Spleen (tissue), 11 donors: ENCODE data around the gene GOLGA1. TPM values are rescaled to one million over a fixed set of nuclear protein-coding genes. Genes with fewer than 3 reads are reported as not detected.
"Not testable (repeated sequence)": the region's sequence is repeated elsewhere in the genome, so short reads cannot be mapped to it uniquely, and the experiment has no call there.

Experiments
- DNase-seq: peaks from one replicate; pipeline ENCODE4 v3.0.0-alpha.2; 2020
- H3K27ac ChIP-seq, 8 donors: fragments of 200-600 bp; sonication (generic) in 7 of 8; 1 replicate in 4 of 8; 2 replicates in 4 of 8; pipeline versions ENCODE4 v1.5.0 to v1.8.0; 2016 to 2021; ENCODE audit warnings: inconsistent platforms in 4 of 8, mild to moderate bottlenecking in 4 of 8, moderate library complexity in 1 of 8
- H3K27me3 ChIP-seq, 7 donors: fragments of 200-600 bp; sonication (generic) in 6 of 7; replicated peaks in 1 of 7; 1 replicate in 4 of 7; 2 replicates in 3 of 7; pipeline versions ENCODE4 v1.5.0 to v1.8.0; 2016 to 2021; ENCODE audit warnings: inconsistent platforms in 3 of 7, mild to moderate bottlenecking in 1 of 7
- H3K36me3 ChIP-seq, 6 donors: fragments of 200-600 bp; sonication (generic) in 5 of 6; 1 replicate in 4 of 6; 2 replicates in 2 of 6; pipeline versions ENCODE4 v1.5.0 to v1.8.0; 2016 to 2021; ENCODE audit warnings: inconsistent platforms in 2 of 6
- H3K4me1 ChIP-seq, 6 donors: fragments of 200-600 bp; sonication (generic) in 5 of 6; 1 replicate in 3 of 6; 2 replicates in 3 of 6; pipeline versions ENCODE4 v1.5.0 to v1.8.0; 2016 to 2021; ENCODE audit warnings: inconsistent platforms in 3 of 6
- H3K4me3 ChIP-seq, 8 donors: fragments of 200-600 bp; sonication (generic) in 7 of 8; 1 replicate in 4 of 8; 2 replicates in 4 of 8; pipeline versions ENCODE4 v1.5.0 to v1.8.0; 2016 to 2021; ENCODE audit warnings: inconsistent platforms in 4 of 8, mild to moderate bottlenecking in 4 of 8, moderate library complexity in 2 of 8
- H3K9me3 ChIP-seq, 8 donors: fragments of 200-600 bp; sonication (generic) in 7 of 8; 1 replicate in 4 of 8; 2 replicates in 4 of 8; pipeline versions ENCODE4 v1.5.0 to v1.8.0; 2016 to 2021; ENCODE audit warnings: inconsistent platforms in 4 of 8
- POLR2A ChIP-seq, 3 donors: fragments of 450-650 bp; IDR thresholded peaks; one replicate each; pipeline ENCODE4 v1.5.1; 2017; ENCODE audit warnings: antibody characterized with exemption in 3 of 3, mild to moderate bottlenecking in 1 of 3
- POLR2AphosphoS5 ChIP-seq, 3 donors: sonication (generic); formaldehyde crosslinking; IDR thresholded peaks; one replicate each; pipeline ENCODE4 v1.5.1; 2017; ENCODE audit warnings: antibody characterized with exemption in 3 of 3
- WGBS, 5 donors: extraction: QIAGEN DNeasy Blood & Tissue Kit in 3 of 5; methylation state at CpG; one replicate each; pipeline versions ENCODE4 v1.1.5 to v1.1.7; 2013 to 2018; 5-methylcytosine and 5-hydroxymethylcytosine counted together
- intact Hi-C: fragments of 100-400 bp; cut with DNase I; formaldehyde crosslinking; loops from one replicate; pipeline ENCODE4 v1.15.0; 2023; ENCODE audit warnings: low total_unique reads
- polyA plus RNA-seq, 3 donors: library from polyadenylated mRNA; stranded (reverse); fragments of 200-250 nt; gene quantifications; one replicate each; pipeline ENCODE4 v1.2.1, GENCODE V29; 2013
- total RNA-seq, 7 donors: library from RNA; depleted of rRNA in 3 of 7; stranded (reverse); fragments of >200 nt in 3 of 7; fragmentation: NEBNext Ultra II Directional in 4 of 7; extraction: Animal tissue kit (Norgen Biotek cat#: 25700) in 4 of 7; gene quantifications; one replicate each; pipeline versions ENCODE4 v1.1.0 to v1.2.1, GENCODE V29; 2016 to 2021
- TF ChIP-seq, protein P1 (sequence below), 11 experiments: fragments of 200-600 bp in 7 of 11; fragments of 450-650 bp in 4 of 11; sonication (generic) in 4 of 11; IDR thresholded peaks in 8 of 11; conservative IDR thresholded peaks in 3 of 11; 1 replicate in 7 of 11; 2 replicates in 4 of 11; pipeline versions ENCODE4 v1.4.0 to v1.8.0; 2016 to 2021; ENCODE audit warnings: antibody characterized with exemption in 11 of 11, inconsistent platforms in 4 of 11, mild to moderate bottlenecking in 1 of 11
- donor health status: healthy with polysubstance abuse.
- donor health status: DM: no; HTN: no; CAD: no; lungs with moderate emphysema.
- donor health status: DM: no; HTN: no; CAD: no.
- donor health status: Bipolar disorder and iron deficiency.
- donor health status: healthy.
- donor health status: DM: no; HTN: no; CAD: no.
- donor health status: DM: yes; HTN: yes; CAD: no.

GOLGA1 gene
- total and polyA plus RNA-seq, 10 donors, result 4.7 to 30.5 (median 22.9) TPM

DNA sequence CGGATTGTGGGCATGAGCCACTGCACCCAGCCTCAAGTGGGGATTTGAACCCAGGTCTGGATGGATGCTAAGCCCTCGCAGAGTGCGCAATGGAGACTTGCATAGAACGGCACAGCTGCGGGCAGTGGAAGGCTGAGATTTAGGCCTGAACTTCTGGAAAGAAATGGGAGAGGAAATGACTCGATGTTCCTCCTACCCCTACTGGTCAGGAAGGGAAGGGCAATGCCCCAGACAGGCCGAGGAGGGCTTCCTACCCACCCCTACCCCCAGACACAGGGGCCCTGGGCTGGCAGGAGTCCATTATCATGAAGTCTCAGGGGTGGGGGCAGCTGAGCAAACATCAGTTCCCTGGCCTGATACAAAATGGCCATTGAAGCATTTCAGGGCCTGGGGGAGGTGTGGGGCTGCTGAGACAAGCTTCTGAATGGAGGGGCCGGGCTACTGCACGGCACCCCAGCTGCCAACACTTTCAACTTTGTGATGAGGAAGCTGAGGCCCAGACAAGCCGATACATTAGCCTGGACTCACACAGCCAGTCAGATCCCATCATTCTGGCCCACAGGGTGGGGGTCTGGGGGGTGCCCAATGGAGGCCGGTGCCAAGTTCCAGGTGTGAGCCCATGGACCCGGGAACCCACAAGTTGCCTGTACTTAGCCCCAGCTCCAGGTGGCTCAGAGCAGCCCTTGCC lies 101.1 kb downstream of the GOLGA1 start:
- Histone ChIP-seq H3K4me1 (peaks cover 0 to 26% (median 13%) of the 10 kb centered on the region in 6 donors), H3K9me3 (no peaks in the 10 kb centered on the region), H3K4me3 (no peak overlapping the region), H3K36me3 (no peaks in the 10 kb centered on the region), H3K27me3 (peaks cover 0 to 26% (median 3%) of the 10 kb centered on the region in 7 donors), H3K27ac (peak overlapping the region in 4 of 8 donors; percentile 8 to 49 (median 21))
- TF ChIP-seq POLR2A (IDR thresholded peaks at IDR 0.05) (no peak), POLR2AphosphoS5 (IDR thresholded peaks at IDR 0.05) (no peak)
- TF ChIP-seq, protein P1, sequence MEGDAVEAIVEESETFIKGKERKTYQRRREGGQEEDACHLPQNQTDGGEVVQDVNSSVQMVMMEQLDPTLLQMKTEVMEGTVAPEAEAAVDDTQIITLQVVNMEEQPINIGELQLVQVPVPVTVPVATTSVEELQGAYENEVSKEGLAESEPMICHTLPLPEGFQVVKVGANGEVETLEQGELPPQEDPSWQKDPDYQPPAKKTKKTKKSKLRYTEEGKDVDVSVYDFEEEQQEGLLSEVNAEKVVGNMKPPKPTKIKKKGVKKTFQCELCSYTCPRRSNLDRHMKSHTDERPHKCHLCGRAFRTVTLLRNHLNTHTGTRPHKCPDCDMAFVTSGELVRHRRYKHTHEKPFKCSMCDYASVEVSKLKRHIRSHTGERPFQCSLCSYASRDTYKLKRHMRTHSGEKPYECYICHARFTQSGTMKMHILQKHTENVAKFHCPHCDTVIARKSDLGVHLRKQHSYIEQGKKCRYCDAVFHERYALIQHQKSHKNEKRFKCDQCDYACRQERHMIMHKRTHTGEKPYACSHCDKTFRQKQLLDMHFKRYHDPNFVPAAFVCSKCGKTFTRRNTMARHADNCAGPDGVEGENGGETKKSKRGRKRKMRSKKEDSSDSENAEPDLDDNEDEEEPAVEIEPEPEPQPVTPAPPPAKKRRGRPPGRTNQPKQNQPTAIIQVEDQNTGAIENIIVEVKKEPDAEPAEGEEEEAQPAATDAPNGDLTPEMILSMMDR (IDR thresholded peaks at IDR 0.05 in 8 of 11, conservative IDR thresholded peaks at IDR 0.05 in 3 of 11), result peak in 9 of 11 experiments; percentile 26 to 53 (median 47)
- intact Hi-C loops, result no loop called here
- 54 to 72% (median 56%) methylated on average over 7 to 12 of the region's 12 CpGs for WGBS, 5 donors
- DNase-seq, result no peak

DNA sequence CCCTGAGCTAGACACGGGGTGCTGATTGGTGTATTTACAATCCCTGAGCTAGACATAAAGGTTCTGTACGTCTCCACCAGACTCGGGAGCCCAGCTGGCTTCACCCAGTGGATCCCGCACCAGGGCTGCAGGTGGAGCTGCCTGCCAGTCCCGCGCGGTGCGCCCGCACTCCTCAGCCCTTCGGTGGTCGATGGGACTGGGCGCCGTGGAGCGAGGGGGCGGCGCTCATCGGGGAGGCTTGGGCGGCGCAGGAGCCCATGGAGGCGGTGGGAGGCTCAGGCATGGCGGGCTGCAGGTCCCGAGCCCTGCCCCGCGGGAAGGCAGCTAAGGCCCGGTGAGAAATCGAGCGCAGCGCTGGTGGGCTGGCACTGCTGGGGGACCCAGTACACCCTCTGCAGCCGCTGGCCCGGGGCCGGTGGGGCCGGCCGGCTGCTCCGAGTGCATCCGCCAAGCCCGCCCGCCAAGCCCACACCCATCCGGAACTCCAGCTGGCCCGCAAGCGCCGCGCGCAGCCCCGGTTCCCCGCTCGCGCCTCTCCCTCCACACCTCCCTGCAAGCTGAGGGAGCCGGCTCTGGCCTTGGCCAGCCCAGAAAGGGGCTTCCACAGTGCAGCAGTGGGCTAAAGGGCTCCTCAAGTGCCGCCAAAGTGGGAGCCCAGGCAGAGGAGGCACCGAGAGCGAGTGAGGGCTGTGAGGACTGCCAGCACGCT lies 102.2 kb downstream of the GOLGA1 start:
- H3K9me3 ChIP-seq, H3K27ac ChIP-seq, intact Hi-C loops, H3K36me3 ChIP-seq, DNase-seq: not testable (repeated sequence)
- Histone ChIP-seq H3K4me1 (peaks cover 0 to 27% (median 16%) of the 10 kb centered on the region in 6 donors), H3K4me3 (peak overlapping the region in 1 of 8 donors; percentile 55), H3K27me3 (peaks cover 0 to 26% (median 3%) of the 10 kb centered on the region in 7 donors)
- 43 to 77% (median 60%) methylated on average over 12 to 46 of the region's 52 CpGs for WGBS, 5 donors

DNA sequence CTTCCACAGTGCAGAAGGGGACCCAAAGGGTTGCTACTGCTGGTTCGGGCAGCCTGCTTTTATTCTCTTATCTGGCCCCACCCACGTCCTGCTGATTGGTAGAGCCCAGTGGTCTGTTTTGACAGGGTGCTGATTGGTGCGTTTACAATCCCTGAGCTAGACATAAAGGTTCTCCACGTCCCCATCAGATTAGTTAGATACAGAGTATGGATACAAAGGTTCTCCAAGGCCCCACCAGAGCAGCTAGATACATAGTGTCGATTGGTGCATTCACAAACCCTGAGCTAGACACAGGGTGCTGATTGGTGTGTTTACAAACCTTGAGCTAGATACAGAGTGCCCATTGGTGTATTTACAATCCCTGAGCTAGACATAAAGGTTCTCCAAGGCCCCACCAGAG lies 102.8 kb downstream of the GOLGA1 start:
- DNase-seq, H3K36me3 ChIP-seq, H3K27ac ChIP-seq, H3K4me3 ChIP-seq, intact Hi-C loops, H3K9me3 ChIP-seq: not testable (repeated sequence)
- WGBS, 5 donors, result 72 to 100% (median 78%) methylated on average over 2 to 5 of the region's 5 CpGs
- Histone ChIP-seq H3K4me1 (peaks cover 0 to 30% (median 17%) of the 10 kb centered on the region in 6 donors), H3K27me3 (peaks cover 0 to 26% (median 3%) of the 10 kb centered on the region in 7 donors)

DNA sequence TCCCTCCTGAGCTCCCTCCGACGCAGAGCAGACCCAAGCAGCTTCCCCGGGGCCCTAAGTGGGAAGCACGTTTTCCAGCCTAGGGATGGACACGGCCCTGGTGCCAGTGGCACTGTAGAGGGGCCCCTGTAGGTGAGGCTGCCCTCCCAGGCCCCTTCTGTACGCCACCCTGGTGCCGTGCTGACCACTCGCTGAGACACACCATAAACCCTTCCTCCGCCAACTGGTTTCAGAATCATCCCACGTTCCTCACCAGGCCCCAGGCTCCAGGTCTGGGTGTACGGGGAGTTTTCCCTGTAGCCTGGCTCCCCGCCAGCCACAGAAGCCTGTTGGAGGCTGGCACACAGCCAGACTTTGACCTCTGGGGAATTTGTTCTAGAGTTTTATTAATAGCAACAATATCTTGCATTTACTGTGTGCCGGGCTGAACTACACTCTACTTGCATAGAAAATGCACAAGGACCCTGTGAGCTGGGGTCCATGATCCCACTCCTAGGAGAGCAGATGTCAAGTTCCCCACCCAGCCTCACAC lies 105.8 kb downstream of the GOLGA1 start:
- DNase-seq, result no peak
- peaks cover 3 to 49% (median 29%) of the 10 kb centered on the region in 6 donors for H3K4me1 ChIP-seq
- peaks cover 0 to 21% (median 3%) of the 10 kb centered on the region in 7 donors for H3K27me3 ChIP-seq
- TF ChIP-seq, protein P1 (IDR thresholded peaks at IDR 0.05 in 8 of 11, conservative IDR thresholded peaks at IDR 0.05 in 3 of 11), result no peak
- TF ChIP-seq POLR2A (IDR thresholded peaks at IDR 0.05) (no peak), POLR2AphosphoS5 (IDR thresholded peaks at IDR 0.05) (no peak)
- intact Hi-C loops, result no loop called here
- H3K4me3 ChIP-seq, result no peak overlapping the region
- 55 to 69% (median 61%) methylated on average over 8 to 13 of the region's 13 CpGs for WGBS, 5 donors
- H3K27ac ChIP-seq, result peak overlapping the region in 1 of 8 donors; percentile 2
- H3K36me3 ChIP-seq, result no peaks in the 10 kb centered on the region
- H3K9me3 ChIP-seq, result no peaks in the 10 kb centered on the region

DNA sequence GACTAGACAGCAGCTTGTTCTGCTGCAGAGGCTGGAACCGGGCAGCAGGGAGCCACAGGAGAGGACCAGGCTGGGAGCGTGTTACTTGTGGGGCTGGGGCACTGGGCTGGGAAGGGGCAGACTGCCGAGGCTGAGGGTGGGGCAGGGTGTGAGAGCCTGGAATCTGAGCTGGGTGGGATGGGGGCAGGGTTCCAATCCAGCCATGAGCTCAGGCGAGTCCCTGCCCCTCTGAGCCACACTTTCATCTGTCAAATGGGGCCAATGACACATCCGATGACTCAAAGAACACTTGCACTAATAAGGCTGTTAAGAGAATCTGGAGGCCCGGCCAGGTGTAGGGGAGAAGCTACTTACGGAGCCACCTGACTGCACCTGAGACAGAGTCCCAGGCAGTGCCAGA lies 106.3 kb downstream of the GOLGA1 start:
- Histone ChIP-seq H3K4me3 (no peak overlapping the region), H3K27me3 (peaks cover 0 to 16% (median 3%) of the 10 kb centered on the region in 7 donors), H3K9me3 (no peaks in the 10 kb centered on the region), H3K36me3 (no peaks in the 10 kb centered on the region), H3K27ac (peak overlapping the region in 1 of 8 donors; percentile 2), H3K4me1 (peaks cover 3 to 44% (median 27%) of the 10 kb centered on the region in 6 donors)
- intact Hi-C loops, result no loop called here
- 81 to 93% (median 86%) methylated on average over 5 to 7 of the region's 7 CpGs for WGBS, 5 donors
- DNase-seq, result no peak
- TF ChIP-seq, protein P1 (IDR thresholded peaks at IDR 0.05 in 8 of 11, conservative IDR thresholded peaks at IDR 0.05 in 3 of 11), result no peak
- TF ChIP-seq POLR2AphosphoS5 (IDR thresholded peaks at IDR 0.05), result no peak
- no peak for TF ChIP-seq POLR2A (IDR thresholded peaks at IDR 0.05)
